GM21786 (cell line): Measurements from ENCODE around the gene NECTIN2.
"Not testable (repeated sequence)": the region's sequence is repeated elsewhere in the genome, so short reads cannot be mapped to it uniquely, and the experiment has no call there.

ENCODE experiments used
- ATAC-seq: cut with Tn5 transposase; IDR thresholded peaks from one replicate; pipeline ENCODE4 v1.9.1; 2021; ENCODE audit not compliant: unreplicated experiment

The NECTIN2 gene

GRCh38 chr19:44904426-44904994 lies 58.4 kb downstream of the NECTIN2 start:
- no peak for ATAC-seq

GRCh38 chr19:44905437-44906160 lies 59.5 kb downstream of the NECTIN2 start, which contains the start of gene APOE:
Gene APOE, plus strand, starts transcription at chr19:44905796. Its CDS starts 829 bp downstream, at chr19:44906625.
- no peak for ATAC-seq

DNA sequence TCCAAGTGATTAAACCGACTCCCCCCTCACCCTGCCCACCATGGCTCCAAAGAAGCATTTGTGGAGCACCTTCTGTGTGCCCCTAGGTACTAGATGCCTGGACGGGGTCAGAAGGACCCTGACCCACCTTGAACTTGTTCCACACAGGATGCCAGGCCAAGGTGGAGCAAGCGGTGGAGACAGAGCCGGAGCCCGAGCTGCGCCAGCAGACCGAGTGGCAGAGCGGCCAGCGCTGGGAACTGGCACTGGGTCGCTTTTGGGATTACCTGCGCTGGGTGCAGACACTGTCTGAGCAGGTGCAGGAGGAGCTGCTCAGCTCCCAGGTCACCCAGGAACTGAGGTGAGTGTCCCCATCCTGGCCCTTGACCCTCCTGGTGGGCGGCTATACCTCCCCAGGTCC lies 61.5 kb downstream of the NECTIN2 start:
- no peak for ATAC-seq

DNA sequence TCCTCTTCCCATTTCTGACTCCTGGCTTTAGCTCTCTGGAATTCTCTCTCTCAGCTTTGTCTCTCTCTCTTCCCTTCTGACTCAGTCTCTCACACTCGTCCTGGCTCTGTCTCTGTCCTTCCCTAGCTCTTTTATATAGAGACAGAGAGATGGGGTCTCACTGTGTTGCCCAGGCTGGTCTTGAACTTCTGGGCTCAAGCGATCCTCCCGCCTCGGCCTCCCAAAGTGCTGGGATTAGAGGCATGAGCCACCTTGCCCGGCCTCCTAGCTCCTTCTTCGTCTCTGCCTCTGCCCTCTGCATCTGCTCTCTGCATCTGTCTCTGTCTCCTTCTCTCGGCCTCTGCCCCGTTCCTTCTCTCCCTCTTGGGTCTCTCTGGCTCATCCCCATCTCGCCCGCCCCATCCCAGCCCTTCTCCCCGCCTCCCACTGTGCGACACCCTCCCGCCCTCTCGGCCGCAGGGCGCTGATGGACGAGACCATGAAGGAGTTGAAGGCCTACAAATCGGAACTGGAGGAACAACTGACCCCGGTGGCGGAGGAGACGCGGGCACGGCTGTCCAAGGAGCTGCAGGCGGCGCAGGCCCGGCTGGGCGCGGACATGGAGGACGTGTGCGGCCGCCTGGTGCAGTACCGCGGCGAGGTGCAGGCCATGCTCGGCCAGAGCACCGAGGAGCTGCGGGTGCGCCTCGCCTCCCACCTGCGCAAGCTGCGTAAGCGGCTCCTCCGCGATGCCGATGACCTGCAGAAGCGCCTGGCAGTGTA lies 62.2 kb downstream of the NECTIN2 start:
- ATAC-seq, result no peak

DNA sequence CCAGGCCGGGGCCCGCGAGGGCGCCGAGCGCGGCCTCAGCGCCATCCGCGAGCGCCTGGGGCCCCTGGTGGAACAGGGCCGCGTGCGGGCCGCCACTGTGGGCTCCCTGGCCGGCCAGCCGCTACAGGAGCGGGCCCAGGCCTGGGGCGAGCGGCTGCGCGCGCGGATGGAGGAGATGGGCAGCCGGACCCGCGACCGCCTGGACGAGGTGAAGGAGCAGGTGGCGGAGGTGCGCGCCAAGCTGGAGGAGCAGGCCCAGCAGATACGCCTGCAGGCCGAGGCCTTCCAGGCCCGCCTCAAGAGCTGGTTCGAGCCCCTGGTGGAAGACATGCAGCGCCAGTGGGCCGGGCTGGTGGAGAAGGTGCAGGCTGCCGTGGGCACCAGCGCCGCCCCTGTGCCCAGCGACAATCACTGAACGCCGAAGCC lies 62.8 kb downstream of the NECTIN2 start:
- ATAC-seq, result no peak

DNA sequence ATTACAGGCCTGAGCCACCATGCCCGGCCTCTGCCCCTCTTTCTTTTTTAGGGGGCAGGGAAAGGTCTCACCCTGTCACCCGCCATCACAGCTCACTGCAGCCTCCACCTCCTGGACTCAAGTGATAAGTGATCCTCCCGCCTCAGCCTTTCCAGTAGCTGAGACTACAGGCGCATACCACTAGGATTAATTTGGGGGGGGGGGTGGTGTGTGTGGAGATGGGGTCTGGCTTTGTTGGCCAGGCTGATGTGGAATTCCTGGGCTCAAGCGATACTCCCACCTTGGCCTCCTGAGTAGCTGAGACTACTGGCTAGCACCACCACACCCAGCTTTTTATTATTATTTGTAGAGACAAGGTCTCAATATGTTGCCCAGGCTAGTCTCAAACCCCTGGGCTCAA lies 63.7 kb downstream of the NECTIN2 start:
- ATAC-seq, result no peak

DNA sequence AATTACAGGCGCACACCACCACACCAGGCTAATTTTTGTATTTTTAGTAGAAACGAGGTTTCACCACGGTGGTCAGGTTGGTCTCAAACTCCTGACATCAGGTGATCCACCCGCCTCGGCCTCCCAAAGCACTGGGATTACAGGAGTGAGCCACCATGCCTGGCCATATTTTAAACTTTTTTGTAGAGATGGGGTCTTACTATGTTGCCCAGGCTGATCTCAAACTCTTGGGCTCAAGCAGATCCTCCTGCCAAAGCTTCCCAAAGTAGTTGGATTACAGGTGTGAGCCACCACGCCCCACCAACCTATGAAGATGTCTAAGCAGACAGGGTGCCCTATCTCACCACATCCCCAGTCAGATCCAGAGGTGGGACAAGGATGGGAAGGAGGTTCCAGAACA lies 65.8 kb downstream of the NECTIN2 start:
- not testable (repeated sequence) for ATAC-seq

DNA sequence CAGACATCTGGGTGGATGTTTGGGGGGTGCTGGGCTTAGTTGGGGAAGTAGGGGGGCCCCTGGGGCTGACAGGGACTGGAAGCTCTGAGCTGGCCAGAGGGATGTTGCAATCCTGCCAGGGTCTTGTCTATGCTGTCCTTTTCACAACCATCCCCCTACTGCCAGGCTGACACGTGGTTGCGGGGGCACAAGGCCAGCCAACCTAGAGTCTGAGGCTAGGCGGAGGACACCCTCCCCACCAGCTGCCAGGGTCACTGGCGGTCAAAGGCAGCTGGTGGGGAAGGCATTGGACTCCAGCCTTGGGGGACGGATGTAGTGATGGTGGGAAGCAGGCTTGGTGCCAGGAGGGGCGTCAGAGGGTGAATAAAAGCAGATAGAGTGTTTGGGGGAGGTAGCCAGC lies 66.8 kb downstream of the NECTIN2 start:
- ATAC-seq, result no peak

DNA sequence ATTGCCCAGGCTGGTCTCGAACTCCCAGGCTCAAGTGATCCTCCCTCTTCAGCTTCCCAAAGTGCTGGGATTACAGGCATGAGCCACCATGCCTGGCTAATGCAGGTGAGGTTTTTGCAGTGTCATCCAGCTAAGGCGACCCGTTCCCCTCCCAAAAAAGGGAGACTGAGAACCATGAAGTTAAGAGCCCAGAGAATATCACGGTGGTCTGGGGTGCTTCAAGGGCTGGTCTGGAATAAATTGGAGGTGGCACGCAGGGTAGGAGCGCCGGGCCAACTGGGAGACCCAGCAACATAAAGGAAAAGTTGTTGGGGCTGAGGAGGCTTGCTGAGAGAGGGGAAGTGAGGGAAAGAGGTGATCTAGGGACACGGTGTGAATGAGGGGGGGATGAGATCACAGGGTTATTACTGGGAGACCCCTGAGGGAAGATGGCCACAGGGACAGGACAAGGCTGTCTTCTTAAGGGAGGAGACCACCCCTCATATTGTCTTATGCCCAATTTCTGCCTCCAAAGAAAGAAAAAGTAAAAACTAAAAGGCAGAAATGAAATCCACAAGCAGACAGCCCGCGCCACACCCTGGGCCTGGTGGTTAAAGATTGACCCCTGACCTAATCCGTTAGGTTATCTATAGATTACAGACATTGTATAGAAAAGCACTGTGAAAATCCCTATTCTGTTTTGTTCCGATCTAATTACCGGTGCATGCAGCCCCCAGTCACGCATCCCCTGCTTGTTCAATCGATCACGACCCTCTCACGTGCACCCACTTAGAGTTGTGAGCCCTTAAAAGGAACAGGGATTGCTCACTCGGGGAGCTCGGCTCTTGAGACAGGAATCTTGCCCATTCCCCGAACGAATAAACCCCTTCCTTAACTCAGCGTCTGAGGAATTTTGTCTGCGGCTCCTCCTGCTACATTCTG lies 67.7 kb downstream of the NECTIN2 start:
- not testable (repeated sequence) for ATAC-seq

- peak; percentile 66 for ATAC-seq
Observed at GRCh38 chr19:44914433-44915206, 68.5 kb downstream of the NECTIN2 start, which contains the start of gene APOC1. Gene APOC1, plus strand, starts transcription at chr19:44914608. Its CDS starts 284 bp downstream, at chr19:44914892.

- ATAC-seq, result no peak
Observed at GRCh38 chr19:44924243-44924725, 78.2 kb downstream of the NECTIN2 start.

DNA sequence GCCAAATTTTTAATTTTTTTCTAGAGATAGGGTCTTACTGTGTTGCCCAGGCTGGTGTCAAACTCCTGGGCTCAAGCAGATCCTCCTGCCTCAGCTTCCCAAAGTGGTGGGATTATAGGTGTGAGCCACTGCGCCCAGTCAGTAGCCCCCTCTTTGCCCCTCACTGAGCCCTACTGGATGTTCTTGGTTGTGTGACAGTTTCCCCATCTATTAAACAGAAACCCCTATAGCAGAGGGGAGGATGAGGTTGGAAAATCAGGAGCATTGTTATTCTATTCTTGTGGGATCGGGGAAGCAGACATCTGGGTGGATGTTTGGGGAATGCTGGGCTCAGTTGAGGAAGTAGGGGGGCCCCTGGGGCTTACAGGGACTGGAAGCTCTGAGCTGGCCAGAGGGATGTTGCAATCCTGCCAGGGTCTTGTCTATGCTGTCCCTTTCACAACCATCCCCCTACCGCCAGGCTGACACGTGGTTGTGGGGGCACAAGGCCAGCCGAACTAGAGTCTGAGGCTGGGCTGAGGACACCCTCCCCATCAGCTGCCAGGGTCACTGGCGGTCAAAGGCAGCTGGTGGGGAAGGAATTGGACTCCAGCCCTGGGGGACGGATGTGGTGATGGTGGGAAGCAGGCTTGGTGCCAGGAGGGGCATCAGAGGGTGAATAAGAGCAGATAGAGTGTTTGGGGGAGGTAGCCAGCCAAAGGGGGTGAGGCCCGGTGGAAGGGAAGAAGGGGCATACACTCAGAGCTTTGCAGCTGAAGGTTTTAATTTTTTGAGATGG lies 79.2 kb downstream of the NECTIN2 start:
- no peak for ATAC-seq

- ATAC-seq, result not testable (repeated sequence)
Observed at GRCh38 chr19:44926245-44927077, 80.4 kb downstream of the NECTIN2 start.

DNA sequence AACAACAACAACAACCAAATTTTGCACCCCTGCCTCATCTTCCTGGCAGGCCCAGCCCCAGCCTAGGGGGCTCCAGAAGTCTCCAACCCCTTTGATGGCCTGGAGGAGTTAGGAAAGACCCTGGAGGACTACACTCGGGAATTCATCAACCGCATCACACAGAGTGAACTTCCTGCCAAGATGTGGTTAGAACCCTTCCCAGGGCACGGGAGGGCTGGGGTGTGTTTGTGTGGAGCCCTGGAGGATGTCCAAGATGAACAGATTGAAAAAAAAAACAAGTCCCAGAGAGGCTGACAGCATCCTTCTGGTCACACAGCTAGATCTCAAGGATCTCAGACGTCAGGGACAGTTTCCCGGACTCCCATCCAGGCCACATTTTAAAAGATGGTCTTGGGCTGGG lies 81.6 kb downstream of the NECTIN2 start:
- no peak for ATAC-seq

DNA sequence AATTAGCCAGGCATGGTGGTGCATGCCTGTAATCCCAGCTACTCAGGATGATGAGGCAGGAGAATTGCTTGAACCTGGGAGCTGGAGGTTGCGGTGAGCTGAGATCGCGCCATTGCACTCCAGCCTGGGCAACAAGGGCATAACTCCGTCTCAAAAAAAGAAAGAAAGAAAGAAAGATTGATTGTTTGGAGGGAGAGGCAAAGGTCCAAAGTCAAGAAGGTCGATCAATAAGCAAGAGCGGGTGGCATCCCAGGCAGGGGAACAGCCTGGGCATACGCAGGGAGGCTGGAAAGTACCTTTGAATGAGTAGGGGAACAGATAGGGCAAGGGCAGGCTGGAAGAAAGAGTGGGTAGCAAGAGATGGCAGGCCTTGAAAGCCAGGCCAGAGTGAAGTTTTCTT lies 84.0 kb downstream of the NECTIN2 start:
- ATAC-seq, result no peak

DNA sequence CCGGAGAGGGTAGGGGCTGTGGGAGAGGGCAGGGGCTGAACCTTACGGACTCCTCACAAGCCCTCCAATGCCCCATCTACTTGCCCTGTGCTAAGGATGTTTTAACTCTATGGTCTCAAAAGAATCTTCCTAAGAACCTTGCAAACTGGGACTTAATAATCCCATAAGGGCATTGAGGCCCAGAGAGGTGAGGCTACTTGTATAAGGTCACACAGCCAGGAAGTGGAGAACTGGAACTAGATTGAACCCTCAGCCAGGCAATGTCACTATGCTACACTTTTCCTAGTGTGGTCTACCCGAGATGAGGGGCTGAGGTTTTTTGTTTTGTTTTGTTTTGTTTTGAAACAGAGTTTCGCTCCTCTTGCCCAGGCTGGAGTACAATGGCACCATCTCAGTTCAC lies 85.4 kb downstream of the NECTIN2 start:
- ATAC-seq, result no peak
